AG09309 (cell line): Measurements from ENCODE around the gene CLDN5.

Source experiments
- DNase-seq: peaks from one replicate; pipeline ENCODE4 v3.0.0-alpha.2; 2010; ENCODE audit warnings: low read depth
- H3K4me3 ChIP-seq: 2 replicates; pipeline ENCODE4 v1.5.1; 2011; ENCODE audit warnings: mild to moderate bottlenecking, low read depth, low read length, moderate library complexity; ENCODE audit not compliant: control insufficient read depth
- CTCF ChIP-seq: IDR thresholded peaks from 2 replicates; pipeline ENCODE4 v1.5.1; 2011; ENCODE audit warnings: mild to moderate bottlenecking, low read depth, low read length, inconsistent platforms; ENCODE audit not compliant: insufficient read depth, control insufficient read depth; ENCODE audit errors: missing control alignments

Gene CLDN5

GRCh38 chr22:19479355-19480172 is 44.6 kb downstream of the CLDN5 start, which contains the start of gene CDC45:
TSS of gene CDC45 (plus strand) at chr22:19479920. CDS start at chr22:19479969, 49 bp downstream.
- peak within 1 kb of the TSS; percentile 91 for H3K4me3 ChIP-seq
- DNase-seq, result peak; percentile 96
- TF ChIP-seq CTCF, result no peak

- DNase-seq, result peak; percentile 25
- TF ChIP-seq CTCF, result no peak
- H3K4me3 ChIP-seq, result peak within 1 kb of the TSS; percentile 91
Observed at GRCh38 chr22:19478901-19479354, 45.3 kb downstream of the CLDN5 start, which contains the start of gene UFD1. TSS of gene UFD1 (minus strand) at chr22:19479193. CDS start at chr22:19479085, 108 bp downstream.

- no peak for TF ChIP-seq CTCF
Observed at GRCh38 chr22:19478045-19478900, 45.9 kb downstream of the CLDN5 start.

GRCh38 chr22:19477321-19478044 is 46.7 kb downstream of the CLDN5 start:
- H3K4me3 ChIP-seq, result peak overlapping the region; percentile 91
- no peak for DNase-seq
- no peak for TF ChIP-seq CTCF

More at GRCh38 chr22:19478045-19478900, 45.9 kb downstream of the CLDN5 start:
- no peak for DNase-seq
- H3K4me3 ChIP-seq, result peak overlapping the region; percentile 91

GRCh38 chr22:19476023-19476422 is 48.2 kb downstream of the CLDN5 start:
- H3K4me3 ChIP-seq, result no peak overlapping the region
- no peak for TF ChIP-seq CTCF
- DNase-seq, result no peak

GRCh38 chr22:19473578-19473977 is 50.6 kb downstream of the CLDN5 start:
- no peak for DNase-seq
- no peak overlapping the region for H3K4me3 ChIP-seq
- peak; percentile 1 for TF ChIP-seq CTCF
